DMS53 treated with DMSO at 0.1 percent for 48 hours (cell line): ENCODE results near the gene XXYLT1.

Experiments
- DNase-seq: peaks from one replicate; lab custom pipeline; 2025; ENCODE audit not compliant: unreplicated experiment; lab: John Stamatoyannopoulos, UW

XXYLT1 gene

GRCh38 chr3:195154793-195155535 lies 116.0 kb downstream of the XXYLT1 start:
- DNase-seq, result no peak

GRCh38 chr3:195154111-195154791 lies 116.7 kb downstream of the XXYLT1 start:
- DNase-seq, result no peak

- DNase-seq, result no peak
Observed at GRCh38 chr3:195153653-195154052, 117.3 kb downstream of the XXYLT1 start.

GRCh38 chr3:195153130-195153529 lies 117.8 kb downstream of the XXYLT1 start:
- no peak for DNase-seq

- no peak for DNase-seq
Observed at GRCh38 chr3:195151866-195152541, 119.0 kb downstream of the XXYLT1 start.

GRCh38 chr3:195151402-195151801 lies 119.6 kb downstream of the XXYLT1 start:
- no peak for DNase-seq

GRCh38 chr3:195150181-195151118 lies 120.5 kb downstream of the XXYLT1 start:
- DNase-seq, result no peak

- DNase-seq, result no peak
Observed at GRCh38 chr3:195149292-195150030, 121.5 kb downstream of the XXYLT1 start.

- DNase-seq, result no peak
Observed at GRCh38 chr3:195148549-195148948, 122.4 kb downstream of the XXYLT1 start.

GRCh38 chr3:195147649-195148080 lies 123.3 kb downstream of the XXYLT1 start:
- no peak for DNase-seq

GRCh38 chr3:195146131-195146530 lies 124.8 kb downstream of the XXYLT1 start:
- DNase-seq, result no peak

GRCh38 chr3:195145579-195145978 lies 125.4 kb downstream of the XXYLT1 start:
- no peak for DNase-seq

GRCh38 chr3:195143221-195143620 lies 127.7 kb downstream of the XXYLT1 start:
- DNase-seq, result no peak

- no peak for DNase-seq
Observed at GRCh38 chr3:195142519-195142918, 128.4 kb downstream of the XXYLT1 start.

- no peak for DNase-seq
Observed at GRCh38 chr3:195140816-195141793, 129.9 kb downstream of the XXYLT1 start.

- no peak for DNase-seq
Observed at GRCh38 chr3:195140410-195140809, 130.5 kb downstream of the XXYLT1 start.

- DNase-seq, result no peak
Observed at GRCh38 chr3:195139876-195140240, 131.1 kb downstream of the XXYLT1 start.

GRCh38 chr3:195139091-195139875 lies 131.7 kb downstream of the XXYLT1 start:
- no peak for DNase-seq
